NCI-H128 (cell line): ENCODE data around the gene OR5D18.
"Not testable (repeated sequence)": the region's sequence is repeated elsewhere in the genome, so short reads cannot be mapped to it uniquely, and the experiment has no call there.

Experiments used
- DNase-seq: peaks from one replicate; lab custom pipeline; 2025; ENCODE audit not compliant: unreplicated experiment; lab: John Stamatoyannopoulos, UW

OR5D18 gene

DNA sequence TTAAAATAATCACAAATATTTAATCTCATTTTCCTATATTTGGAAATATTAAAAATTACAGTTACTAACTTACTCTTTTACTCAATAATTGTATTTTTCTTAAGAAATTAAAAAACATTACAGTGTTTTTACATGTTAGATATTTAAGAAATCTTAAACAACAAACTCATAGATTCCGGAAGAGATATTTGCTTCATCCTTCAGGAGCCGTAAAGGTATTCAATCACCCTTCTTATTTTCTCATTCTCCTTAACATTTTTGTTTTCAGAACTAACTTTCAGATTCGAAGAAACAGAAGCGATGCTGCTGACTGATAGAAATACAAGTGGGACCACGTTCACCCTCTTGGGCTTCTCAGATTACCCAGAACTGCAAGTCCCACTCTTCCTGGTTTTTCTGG, at the start of gene OR5D18:
Gene OR5D18 (plus strand): TSS at position 301 of the 400 bp plus-strand sequence. CDS start 0 bp downstream, at position 301.
- no peak for DNase-seq

- DNase-seq: no peak
These were observed 46.3 kb upstream of the OR5D18 start, which contains the start of gene OR5D13 for GRCh38 chr11:55773138-55773537. Gene OR5D13, plus strand, starts transcription at chr11:55773438. Its CDS starts 0 bp downstream, at chr11:55773438.

- no peak for DNase-seq
These were observed 27.8 kb upstream of the OR5D18 start for GRCh38 chr11:55791606-55792005.

GRCh38 chr11:55793321-55793720, 26.1 kb upstream of the OR5D18 start:
- DNase-seq: no peak

DNA sequence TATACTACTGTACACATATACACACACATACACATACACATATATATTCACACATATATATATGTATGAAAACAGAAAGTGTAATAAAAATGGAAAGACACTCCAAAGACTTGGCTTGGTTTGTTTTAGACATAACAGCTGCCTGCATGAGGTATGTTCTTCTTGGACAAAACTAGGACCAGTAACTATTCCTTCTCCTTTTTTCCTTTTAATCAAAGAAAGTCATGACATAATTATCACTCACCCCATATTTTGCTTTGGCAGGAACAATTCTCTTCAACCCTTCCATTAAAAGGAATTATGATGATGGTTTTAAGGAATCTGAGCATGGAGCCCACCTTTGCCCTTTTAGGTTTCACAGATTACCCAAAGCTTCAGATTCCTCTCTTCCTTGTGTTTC, 24.2 kb upstream of the OR5D18 start, which contains the start of gene OR5D14:
Gene OR5D14 (plus strand): TSS at position 301 of the 400 bp plus-strand sequence. CDS start 0 bp downstream, at position 301.
- DNase-seq: no peak

DNA sequence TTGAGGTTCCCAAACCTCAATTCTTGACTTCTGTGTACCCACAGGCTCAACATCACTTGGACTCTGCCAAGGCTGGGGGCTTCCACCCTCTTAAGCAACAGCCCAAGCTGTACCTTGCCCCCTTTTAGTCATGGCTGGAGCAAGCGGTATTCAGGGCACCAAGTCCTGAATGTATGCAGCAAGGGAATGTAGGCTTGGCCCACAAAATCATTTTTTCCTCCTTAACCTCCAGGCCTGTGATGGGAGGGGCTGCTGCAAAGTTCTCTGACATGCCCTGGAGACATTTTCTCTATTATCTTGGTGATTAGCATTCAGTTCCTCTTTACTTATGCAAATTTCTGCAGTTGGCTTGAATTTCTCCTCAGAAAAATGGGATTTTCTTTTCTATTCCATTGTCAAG, 13.2 kb upstream of the OR5D18 start:
- DNase-seq: no peak

- DNase-seq: no peak
These were observed 8.4 kb upstream of the OR5D18 start, which contains the start of gene OR5L1 for GRCh38 chr11:55811067-55811466. Gene OR5L1, plus strand, starts transcription at chr11:55811367. Its CDS starts 100 bp downstream, at chr11:55811467.

GRCh38 chr11:55826919-55827318, 7.5 kb downstream of the OR5D18 start, which contains the start of gene OR5L2:
Gene OR5L2, plus strand, starts transcription at chr11:55827219. Its CDS starts 0 bp downstream, at chr11:55827219.
- DNase-seq: no peak

DNA sequence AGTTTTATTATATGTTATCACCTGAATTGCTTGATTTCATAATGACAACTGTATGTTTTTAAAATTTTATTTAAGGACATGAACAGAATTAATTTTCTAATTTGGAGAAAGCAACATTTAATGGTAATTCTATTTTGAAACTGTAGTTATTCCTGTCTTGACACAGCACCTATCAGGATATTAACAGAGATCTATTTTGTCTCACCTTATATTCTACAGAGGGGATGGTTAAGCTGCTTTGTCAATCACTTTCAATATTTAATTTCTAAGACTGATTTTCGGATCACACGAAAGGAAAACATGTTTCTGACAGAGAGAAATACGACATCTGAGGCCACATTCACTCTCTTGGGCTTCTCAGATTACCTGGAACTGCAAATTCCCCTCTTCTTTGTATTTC, 19.0 kb downstream of the OR5D18 start, which contains the start of gene OR5D16:
Gene OR5D16 (plus strand): TSS at position 301 of the 400 bp plus-strand sequence. CDS start 0 bp downstream, at position 301.
- DNase-seq: no peak

DNA sequence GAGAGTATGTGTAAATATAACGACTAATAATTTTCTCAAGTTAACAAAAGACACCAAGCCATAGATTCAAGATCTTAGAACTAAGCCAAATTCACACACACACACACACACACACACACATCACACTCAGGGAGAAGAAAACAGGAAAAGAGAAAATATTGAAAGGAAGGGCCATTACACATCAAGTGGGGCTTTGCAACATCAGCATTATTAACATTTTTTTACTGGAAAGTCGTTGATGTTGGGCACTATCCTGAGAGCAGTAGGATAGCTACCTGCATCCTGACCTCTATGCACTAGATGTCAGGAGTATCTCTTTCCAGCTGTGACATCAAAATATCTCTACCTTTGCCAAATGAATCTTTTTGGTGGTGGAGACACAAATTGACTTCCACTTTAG, 28.0 kb downstream of the OR5D18 start:
- no peak for DNase-seq

- no peak for DNase-seq
These were observed 29.6 kb downstream of the OR5D18 start for GRCh38 chr11:55849037-55849436.

- no peak for DNase-seq
These were observed 32.7 kb downstream of the OR5D18 start for GRCh38 chr11:55852141-55852540.

DNA sequence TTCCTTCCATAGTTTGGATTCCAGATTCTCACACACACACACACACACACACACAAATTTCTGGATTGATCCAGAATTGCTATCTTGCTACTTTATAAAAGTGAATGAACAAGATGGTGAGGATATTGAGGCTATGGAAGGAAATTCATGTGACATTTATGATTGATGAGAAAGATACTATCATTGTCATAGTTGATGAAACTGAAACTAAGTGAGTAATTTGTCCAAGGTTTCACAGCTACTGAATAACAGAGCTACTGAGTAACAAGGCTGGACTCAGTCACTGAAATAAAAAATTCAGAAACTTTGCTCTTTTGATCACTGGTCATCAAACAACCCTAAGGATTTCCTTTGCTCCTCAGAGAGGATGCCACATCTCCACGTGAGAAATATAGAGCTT, 35.3 kb downstream of the OR5D18 start:
- no peak for DNase-seq

DNA sequence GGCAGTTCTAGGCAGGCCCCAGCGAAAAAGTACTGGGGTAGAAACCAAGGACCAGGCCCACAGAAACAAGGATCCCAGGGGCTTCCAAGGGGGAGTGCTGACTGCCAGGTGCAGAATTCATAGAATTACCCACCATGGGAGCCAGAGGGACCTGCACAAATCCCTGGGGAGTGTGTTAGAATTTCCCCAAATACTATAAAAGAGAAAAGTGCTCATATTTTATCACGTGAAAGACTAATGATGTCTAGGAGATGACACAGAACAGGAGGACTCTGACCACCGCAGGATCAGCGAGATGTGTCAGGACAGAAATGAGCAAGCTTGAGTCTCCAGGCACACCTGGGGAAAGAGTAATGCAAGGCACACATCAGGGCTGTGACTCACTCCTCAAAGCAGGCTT, 47.9 kb downstream of the OR5D18 start:
- DNase-seq: not testable (repeated sequence)
